Choroid plexus epithelial cell (primary cell): Measurements from ENCODE around the gene HELZ2.

Source experiments
- DNase-seq: peaks from one replicate; pipeline ENCODE4 v3.0.0-alpha.2; 2010; ENCODE audit warnings: low read depth
- H3K4me3 ChIP-seq: 2 replicates; pipeline ENCODE4 v1.5.1; 2011; ENCODE audit warnings: low read depth, mild to moderate bottlenecking, control low read depth, low read length, moderate library complexity
- CTCF ChIP-seq: conservative IDR thresholded peaks from 2 replicates; pipeline ENCODE4 v1.5.1; 2011; ENCODE audit warnings: low read depth, mild to moderate bottlenecking, control low read depth, inconsistent platforms, low read length, moderate library complexity

HELZ2 gene

GRCh38 chr20:63529861-63530787, 43.9 kb downstream of the HELZ2 start:
- TF ChIP-seq CTCF: no peak
- H3K4me3 ChIP-seq: no peak overlapping the region
- no peak for DNase-seq

- no peak for DNase-seq
- no peak overlapping the region for H3K4me3 ChIP-seq
- TF ChIP-seq CTCF: no peak
Observed at GRCh38 chr20:63529180-63529860, 44.7 kb downstream of the HELZ2 start.

GRCh38 chr20:63527184-63527583, 46.9 kb downstream of the HELZ2 start:
- H3K4me3 ChIP-seq: no peak overlapping the region
- no peak for TF ChIP-seq CTCF
- no peak for DNase-seq

- DNase-seq: no peak
- no peak for TF ChIP-seq CTCF
- H3K4me3 ChIP-seq: no peak overlapping the region
Observed at GRCh38 chr20:63525971-63526370, 48.1 kb downstream of the HELZ2 start.

- H3K4me3 ChIP-seq: no peak overlapping the region
- no peak for DNase-seq
- TF ChIP-seq CTCF: no peak
Observed at GRCh38 chr20:63525185-63525584, 48.9 kb downstream of the HELZ2 start.
